GM19023 (cell line): ENCODE data around the gene KIAA1614.
A peak's percentile ranks its signal among the peaks of the same experiment; 100 is the strongest.

Experiments used
- ATAC-seq: cut with Tn5 transposase; IDR thresholded peaks from one replicate; pipeline ENCODE4 v1.9.1; 2021; ENCODE audit warnings: mild to moderate bottlenecking, moderate library complexity; ENCODE audit not compliant: unreplicated experiment

KIAA1614 gene

DNA sequence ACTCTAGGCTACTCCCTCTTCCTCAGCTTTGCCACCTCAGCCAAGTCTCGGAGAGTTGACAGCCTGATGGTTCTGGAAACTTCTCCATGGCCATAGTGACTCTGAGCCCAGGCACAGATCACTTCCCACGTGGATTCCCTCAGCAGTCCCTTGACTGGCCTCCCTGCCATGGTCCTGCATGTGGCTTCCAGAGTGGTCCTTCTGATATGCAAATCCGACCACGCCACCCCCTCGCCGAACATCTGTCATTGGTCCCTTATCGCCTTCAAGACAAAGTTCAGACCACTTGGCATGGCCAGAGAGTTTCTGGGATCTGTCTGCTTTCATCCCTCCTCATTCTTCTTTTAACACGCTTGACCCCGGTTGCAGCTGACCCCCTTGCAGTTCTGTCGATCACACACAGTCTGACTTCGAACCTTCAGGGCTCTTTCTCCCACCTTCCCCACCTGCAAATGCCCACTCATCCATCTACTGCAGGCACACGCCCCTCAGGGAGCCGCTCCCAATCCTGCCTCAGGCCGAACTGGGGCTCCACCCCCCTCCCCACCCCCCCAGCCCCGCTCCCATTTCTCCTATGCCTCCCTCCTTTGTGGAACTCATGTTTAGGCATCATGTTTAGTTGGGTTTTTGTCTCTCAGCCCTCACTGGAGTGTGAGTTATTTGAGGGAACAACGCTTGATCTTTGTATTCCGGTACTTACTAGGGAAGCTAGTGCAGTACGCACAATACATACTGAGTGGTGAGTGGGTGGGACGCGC, 29.0 kb downstream of the KIAA1614 start:
- no peak for ATAC-seq

DNA sequence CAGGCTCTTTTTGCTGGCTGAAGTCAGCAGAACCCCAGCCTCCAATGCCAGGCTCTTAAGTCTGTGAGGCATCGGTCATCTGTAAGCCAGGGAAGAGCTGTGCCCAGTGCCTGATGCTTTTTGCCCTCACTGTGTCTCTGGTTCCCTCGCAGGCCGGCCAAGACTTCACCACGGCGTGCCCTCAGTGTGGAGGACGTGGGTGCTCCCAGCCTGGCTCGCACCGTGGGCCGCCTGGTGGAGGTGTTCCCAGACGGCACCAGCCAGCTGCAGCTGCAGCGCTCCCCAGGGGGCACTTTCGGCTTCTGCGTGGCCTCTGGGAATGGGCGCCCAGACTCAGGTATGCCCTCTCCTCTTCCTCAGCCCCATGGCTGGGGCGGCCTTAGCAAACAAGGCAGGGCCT, 32.5 kb downstream of the KIAA1614 start:
- ATAC-seq, result no peak

DNA sequence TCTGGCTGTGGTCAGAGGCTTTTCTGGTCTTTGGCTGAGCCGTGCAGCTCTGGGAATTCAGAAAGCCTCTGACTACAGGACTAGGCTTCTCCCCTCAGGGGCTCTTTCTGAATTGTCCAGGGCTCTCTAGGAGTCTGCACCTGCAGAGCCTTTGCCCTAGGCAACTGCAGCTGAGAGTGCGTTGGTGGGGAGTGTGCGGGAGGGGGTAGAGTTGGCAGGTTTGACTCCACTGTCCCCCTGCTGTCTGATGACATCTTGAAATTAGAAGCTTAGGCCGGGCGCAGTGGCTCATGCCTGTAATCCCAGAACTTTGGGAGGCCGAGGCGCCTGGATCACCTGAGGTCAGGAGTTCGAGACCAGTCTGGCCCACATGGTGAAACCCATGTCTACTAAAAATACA, 32.9 kb downstream of the KIAA1614 start:
- ATAC-seq, result no peak

DNA sequence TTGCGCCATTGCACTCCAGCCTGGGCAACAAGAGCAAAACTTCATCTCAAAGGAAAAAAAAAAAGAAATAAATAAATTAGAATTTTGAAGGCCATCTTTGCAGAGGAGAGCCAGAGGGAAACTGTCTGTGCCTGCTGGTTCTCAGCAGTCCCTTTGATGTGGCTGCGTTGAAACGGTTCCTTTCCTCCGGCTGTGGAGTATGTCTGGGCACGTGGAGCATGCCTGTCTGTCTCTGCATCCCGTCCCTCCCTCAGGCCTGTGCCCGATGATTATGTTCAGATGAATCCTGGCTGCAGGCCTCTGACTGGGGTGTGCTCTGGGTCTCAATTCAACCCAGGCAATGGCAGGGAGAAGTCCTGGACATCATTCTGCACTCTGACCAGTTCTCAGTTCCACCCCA, 33.4 kb downstream of the KIAA1614 start:
- ATAC-seq, result no peak

DNA sequence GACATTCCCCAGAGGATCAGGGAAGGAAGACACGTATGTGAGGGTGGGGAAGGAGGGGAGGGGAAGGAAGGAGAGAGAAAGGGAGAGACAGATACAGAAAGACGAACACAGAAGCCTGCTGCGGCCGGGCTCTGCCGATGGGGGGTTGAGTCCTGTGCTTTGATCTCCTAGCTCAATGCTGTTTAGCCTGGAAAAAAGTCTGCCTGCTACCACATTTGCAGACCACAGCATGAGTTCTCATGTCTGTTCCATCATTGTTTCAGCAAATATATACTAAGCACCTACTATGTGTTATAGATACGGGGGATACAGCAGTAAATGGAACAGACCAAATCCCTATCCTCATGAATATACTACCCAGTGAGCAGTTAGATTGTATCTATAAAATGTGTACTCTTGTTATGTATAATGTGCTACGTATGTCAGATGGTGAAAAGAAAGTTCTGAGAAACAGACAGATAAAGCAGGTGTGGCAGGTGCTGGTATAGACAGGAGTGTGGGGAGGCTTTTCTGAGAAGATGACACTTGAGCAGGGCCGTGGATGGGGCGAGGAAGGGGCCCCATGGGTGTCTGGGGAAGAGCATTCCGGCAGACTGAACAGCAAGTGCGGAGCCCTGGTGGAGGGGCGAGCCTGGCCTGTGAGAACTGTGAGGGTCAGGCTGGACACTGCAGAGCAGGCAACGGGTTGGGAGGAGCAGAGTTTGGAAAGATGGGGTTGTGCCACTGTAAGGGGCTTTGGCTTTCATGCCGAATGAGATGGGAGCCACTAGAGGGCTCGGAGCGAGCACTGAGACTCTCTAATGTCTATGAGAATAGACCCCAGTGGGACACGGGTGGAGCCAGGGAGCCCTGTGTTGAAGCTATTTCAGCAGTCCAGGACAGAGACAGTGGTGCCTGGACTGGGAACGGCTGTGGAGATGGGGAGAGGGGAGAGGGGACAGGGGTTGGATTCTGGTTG, 34.1 kb downstream of the KIAA1614 start:
- ATAC-seq, result no peak

DNA sequence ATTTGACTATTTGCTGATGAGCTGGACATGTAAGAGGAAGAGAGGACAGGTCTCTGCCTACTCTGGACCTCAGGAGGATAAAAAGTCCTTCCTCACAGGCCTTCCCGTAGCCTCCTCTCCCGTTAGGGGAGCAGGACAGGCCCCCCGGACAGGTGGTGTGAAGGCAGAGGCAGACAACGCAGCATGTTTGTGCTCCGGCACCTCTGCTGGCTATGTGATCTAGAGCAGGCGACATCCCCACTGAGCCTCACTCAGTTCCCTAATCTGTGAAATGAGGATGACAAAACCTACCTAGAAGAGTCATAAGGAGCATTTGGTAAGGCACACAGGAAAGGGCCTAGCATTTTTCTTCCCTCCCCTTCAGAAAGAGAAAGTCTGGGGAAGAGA, 34.8 kb downstream of the KIAA1614 start:
- ATAC-seq, result no peak

DNA sequence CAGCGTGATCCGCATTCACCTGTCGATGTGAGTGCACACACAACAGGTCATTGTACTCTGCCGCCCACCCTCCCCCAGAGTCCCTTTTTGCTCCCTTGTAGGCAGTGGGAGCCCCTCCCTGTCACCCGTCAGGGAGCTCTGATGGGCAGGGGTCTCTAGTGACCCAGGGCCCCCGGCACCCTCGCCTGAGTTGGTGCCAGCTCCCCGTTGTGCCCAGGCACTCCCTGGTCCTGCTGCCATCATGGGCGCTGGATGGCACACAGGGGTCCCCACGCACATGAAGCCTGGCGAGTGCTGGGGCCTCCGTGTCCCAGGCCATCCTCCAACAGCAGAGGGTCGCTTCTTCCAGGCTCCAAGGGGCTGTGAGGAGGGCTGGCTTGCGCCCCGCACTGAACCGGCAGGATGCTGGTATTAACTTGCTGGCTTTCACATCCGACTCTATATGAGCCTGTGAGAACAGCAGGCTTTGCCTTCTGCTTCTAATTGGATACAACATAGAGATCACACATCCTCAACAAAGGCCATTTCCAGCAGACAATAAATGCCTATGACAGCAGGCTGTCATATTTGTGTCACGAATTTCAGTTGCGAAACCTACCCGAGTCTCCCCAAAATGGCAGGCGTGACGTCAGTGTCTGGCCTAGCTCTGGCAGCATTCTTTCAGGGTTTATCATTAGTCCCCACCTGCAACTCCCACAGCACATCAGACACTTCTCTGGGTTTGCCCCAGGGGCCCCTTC, 35.4 kb downstream of the KIAA1614 start:
- ATAC-seq, result no peak

DNA sequence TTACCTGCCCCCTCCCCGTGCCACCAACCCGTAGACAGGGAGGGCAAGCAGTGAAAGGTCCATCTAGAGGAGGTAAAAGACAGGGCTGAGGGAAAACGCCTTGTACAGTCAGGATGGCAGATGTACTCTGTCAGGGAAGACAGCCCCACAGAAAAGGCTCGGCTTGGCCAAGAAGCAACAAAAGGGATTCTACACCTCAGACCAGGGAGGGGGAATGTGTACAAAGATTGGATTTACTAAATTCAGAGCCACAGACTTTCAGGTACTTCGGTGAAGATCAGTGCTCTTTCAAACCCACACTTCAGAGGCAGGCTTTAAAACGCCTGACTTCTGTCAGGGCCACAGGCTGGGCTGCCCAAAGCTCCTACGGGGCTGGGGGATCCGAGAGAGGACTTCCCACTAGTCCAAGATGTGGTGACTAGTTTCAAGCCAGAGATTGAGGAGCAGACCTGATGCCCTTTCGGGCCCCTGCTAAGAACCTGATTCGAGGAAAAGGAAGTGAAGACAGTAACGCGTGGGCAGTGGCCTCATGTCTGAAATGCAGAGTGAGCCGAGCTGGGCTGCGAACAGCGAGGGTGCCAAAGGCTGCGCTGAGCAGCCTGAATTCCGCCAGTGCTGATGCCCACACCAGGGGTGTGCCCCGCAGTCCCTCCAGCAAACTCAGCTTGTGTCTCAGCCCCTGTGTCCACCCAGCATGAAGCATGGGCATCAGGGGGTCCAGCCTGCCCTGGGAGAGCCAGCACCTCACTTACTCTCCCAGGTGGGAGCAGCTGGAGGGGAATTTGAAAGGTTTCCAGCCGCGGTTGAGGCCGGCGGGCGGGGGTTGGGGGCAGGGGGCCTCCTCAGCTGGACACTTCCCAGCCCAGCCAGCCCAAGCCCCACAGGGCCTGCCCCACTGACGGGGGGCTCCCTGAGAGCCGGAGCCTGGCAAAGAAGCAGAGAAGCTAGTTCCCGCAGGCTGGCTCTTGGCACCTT, 36.2 kb downstream of the KIAA1614 start:
- no peak for ATAC-seq

DNA sequence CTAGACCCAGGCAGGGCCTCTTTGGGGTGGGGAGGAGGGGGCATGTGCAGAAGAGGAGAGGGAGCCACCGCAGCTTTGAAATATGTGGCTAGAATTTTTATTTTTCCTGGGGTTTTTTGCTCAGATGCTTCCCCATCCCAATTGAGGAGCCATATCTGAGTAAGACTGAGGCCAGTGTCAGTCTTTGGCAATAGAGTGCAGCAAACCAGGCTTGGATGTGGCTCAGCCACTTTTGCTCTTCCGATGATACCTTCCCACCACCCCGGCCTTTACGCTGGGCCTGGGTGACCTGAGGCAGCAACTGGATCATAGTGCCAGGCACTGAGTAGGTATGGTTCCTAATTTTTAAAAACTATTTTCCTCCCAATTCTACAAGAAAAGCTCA, 36.9 kb downstream of the KIAA1614 start:
- ATAC-seq, result no peak

DNA sequence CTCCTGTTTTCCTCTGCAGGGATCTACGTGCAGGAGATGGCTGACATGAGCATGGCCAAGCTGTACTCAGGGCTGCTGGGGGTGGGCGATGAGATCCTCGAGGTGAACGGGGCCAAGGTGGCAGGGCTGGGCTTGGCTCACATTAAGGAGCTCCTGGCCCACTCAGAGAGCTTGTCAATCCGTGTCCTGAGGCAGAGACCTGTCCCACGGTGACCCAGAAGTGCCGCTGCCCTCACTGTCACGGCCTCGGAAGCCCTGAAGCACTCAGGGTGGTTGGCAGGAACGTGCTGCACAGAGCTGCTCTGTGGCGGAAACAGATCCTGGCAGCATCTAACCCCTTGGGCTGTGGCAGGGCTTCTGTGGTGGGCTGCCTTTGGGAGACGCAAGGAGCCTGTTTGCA, 37.6 kb downstream of the KIAA1614 start:
- no peak for ATAC-seq

DNA sequence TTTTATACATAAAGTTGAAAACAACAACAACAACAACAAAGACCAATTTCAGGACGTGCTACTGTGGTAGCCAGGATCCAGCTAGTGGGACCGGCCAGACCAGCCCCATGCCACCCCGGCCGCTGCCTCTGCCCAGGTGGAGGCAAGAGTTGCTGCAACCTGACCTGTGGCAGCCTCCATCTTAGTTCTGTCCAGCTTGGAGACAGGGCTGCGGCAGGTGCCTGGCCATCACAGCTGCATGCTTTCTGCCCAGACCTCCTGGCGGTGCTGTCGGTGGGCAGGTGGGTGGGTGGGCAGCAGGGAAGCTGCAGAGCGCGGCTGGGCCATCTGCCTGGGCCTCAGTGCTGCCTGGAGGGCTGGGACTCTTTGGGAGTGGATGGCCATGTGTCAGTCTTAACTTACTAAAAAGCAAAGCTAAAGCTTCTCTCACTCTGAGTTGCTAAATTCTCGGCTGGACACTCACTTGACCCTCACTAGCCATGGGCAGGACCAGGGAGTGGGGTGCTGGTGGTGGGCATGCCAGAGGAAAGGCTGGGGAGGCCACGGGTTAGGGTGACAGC, 38.6 kb downstream of the KIAA1614 start:
- ATAC-seq, result no peak

DNA sequence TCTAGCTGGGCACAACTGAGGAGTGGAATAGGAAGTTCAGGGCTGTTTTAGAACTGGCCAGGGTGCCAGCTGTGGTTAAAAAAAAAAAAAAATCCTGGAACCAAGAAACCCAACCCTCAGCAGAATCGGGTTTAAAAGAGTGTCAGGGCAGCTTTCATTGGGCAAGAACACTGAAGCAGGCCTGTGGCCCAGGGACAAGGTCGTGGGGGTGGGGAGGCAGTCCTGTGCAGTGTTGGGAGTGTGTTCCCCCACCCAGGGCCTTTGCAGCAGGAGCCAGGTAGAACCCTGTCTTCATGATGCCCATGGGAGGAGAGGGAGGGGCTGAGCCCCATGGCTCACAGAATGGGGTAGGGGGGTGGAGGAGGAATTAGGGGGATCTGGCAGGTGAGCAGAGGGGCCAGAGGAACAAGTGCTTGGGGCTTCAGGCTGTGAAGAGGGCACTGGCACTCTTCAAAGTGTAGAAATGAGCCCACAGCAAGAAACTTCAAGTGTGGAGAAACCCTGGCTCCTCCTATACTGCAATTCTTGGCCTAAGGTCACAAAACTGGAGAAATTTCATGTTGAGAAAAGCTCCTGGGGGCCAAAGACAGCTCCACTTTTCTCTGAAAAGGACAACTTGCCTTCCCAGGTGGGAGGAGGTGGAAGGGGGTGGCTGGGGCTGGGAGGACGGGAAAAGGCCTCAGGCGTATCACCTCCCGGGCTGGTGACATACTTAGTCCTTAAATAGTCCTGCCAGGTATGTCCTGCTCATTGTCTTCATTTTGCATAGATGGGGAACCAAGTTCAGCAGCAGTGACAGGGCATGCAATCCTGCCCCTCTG, 39.3 kb downstream of the KIAA1614 start:
- no peak for ATAC-seq

DNA sequence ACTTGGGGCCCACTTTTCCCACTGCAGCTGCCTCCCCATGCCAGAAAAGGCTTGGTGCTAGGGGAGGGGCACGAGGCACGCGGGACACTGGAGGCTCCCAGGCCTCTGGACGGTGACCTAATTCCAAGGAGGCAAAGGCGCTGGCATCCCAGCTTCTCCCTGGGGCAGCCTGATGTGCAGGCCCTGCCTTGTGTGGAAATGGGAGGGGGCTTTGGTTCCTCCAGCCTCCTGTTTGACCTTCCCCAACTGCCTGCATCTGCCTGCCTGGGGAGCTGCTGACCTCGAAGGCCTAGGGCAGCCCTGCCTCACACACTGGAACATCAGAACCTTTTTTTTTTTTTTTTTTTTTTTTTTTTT, 39.9 kb downstream of the KIAA1614 start:
- ATAC-seq, result no peak

DNA sequence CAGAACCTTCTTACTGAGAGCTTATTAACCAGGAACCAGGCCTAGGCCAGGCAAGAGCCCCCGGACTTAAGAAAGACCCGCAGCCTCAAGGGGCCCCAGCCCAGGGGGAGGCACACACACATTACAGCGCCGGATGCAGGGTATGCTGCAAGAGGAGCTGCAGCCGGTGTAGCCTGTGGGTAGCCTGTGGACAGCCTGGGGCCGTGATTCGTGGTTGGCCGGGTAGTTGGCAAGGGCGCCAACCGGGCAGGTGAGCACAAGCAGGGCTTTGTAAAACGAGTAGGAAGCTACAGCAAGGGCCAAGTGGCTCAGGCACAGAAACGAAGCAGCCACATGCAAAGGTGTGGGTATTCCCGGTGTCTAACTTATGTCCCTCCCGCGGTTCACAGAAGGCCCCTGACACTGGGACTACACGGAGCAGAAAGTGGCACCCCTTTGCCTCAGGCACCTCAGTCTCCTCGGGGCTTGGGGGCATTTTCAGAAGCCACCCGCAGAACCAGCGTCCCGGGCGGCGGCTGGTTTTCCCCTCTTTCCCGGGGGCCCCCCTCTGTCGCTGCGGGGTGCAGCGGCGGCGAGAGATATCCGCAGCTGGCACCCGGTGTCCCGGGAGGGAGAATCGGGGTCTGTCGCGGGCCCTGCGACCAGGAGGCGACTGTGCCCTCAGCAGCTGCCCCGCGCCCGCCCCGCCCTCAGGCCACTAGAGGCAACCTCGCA, 40.8 kb downstream of the KIAA1614 start:
- peak; percentile 44 for ATAC-seq

DNA sequence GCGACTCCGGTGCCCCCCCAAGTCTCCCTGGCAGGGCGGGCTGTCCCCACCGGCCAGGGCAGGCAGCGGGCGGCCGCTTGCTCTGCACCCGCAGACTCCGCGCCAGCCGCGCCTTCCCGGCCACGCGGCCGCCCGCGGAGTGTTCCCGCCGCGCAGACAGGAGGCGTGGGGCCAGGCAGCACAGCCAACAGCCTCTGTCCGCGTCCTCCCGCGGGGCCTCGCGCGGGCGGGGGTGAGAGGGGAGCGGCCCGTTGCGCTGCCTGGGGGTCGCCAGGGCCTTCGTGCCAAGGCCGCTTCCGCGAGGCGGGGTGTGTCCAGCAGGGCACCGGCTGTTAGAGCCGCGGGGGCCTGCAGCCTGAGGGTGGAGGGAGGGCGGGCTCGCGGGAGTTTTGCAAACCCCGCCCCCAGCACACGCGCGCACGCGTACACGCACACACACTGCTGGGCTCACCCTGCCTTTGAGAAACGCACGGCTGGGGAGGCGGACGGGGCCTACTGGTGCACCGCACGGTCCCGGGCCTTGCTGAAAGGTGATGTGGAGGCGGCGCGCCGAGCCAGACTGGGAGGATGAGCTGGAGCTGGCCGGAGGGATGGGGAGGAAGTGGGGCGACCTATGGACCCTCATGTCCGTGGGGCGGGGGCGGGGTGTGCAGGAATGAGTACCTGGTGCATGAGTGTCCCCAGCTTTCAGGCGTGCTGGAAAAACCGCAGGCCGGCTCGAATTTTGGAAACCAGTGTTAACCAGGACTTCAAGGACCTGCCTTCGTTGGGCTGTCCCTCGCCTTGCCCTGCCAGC, 41.5 kb downstream of the KIAA1614 start:
- peak; percentile 79 for ATAC-seq

DNA sequence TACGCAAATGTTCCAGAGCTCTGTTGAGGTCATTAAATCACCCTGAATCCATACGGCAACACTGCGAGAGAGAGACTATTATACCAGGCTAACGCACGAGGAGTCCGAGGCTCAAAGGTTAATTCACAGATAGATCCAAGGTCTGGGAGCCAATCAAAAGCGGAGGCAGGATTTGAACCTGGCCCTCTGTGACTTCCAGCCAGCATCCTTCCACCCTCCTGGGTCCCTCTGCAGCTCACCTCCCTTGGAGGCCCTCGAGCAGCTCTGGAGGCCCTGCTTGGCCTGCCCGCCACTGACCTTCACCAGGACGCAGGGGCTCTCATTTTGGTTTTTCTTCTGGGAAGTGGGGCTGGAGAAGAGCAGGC, 42.1 kb downstream of the KIAA1614 start:
- no peak for ATAC-seq

DNA sequence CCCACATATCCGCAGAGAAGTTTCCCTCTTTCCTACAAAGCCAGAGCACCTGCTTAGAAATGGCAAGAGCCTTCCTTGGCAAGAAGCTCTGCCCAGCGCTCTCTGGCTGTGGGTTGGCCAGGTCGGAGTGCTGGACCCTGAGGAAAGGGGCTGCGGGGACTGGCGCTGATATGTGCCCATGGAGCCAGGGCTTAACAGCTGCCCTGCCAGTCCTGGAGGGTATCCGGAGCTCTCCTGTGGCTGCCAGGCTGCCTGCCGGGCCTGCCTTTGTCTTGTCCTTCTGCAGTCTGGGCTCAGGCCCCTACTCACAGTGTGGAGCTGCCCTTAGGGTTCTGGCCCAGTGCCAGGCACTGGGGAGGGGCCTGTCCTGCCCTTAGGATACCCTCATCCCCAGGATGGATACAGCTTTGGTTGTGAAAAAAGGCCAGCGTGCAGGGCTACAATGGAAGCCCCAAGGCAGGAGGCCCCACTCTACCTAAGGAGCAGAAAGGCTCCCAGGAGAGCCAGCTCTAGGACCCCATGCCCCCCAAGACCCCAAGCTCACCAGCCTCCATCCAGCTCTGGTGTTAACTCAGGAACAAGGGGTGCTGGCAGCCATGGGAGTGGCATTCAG, 43.4 kb downstream of the KIAA1614 start:
- ATAC-seq, result no peak
